ENCODE measurements around the gene SCARF2.
"Not testable (repeated sequence)": the region's sequence is repeated elsewhere in the genome, so short reads cannot be mapped to it uniquely, and the experiment has no call there.

Gene SCARF2

GRCh38 chr22:20384171-20384570 lies 53.5 kb downstream of the SCARF2 start:
- Histone ChIP-seq H3K27me3 (no peaks in the 10 kb centered on the region), H3K4me2 (no peak overlapping the region), H3K4me1 (peaks cover 0 to 8% (median 0%) of the 10 kb centered on the region in 10 experiments; a peak in 2 of 20 replicates), H3K4me3 (no peak overlapping the region), H3K36me3 (no peaks in the 10 kb centered on the region), H3K27ac (no peak overlapping the region), H3K9me3 (replicated peaks in 1 of 11) (peaks cover 2 to 4% (median 3%) of the 10 kb centered on the region in 11 experiments; a peak in 17 of 22 replicates), H3K9ac (no peak overlapping the region), H4K20me1 (no peaks in the 10 kb centered on the region)
- no peak for TF ChIP-seq Cebpa-rat (IDR thresholded peaks at IDR 0.05)

- H3K36me3 ChIP-seq: no peaks in the 10 kb centered on the region
- H3K27ac ChIP-seq: no peak overlapping the region
- H3K27me3 ChIP-seq: no peaks in the 10 kb centered on the region
- H3K4me3 ChIP-seq: no peak overlapping the region
- no peak for TF ChIP-seq Cebpa-rat (IDR thresholded peaks at IDR 0.05)
- no peak overlapping the region for H3K9ac ChIP-seq
- no peak overlapping the region for H3K4me2 ChIP-seq
- no peaks in the 10 kb centered on the region for H4K20me1 ChIP-seq
- H3K4me1 ChIP-seq: peaks cover 0 to 8% (median 0%) of the 10 kb centered on the region in 10 experiments; a peak in 4 of 20 replicates
- H3K9me3 ChIP-seq (replicated peaks in 1 of 11): no peaks in the 10 kb centered on the region
These were observed 54.1 kb downstream of the SCARF2 start for GRCh38 chr22:20383538-20383937.

GRCh38 chr22:20380486-20380885 lies 57.1 kb downstream of the SCARF2 start:
- Histone ChIP-seq H3K9me3 (replicated peaks in 1 of 11) (no peaks in the 10 kb centered on the region), H3K27me3 (no peaks in the 10 kb centered on the region), H3K36me3 (no peaks in the 10 kb centered on the region), H3K4me2 (no peak overlapping the region), H3K4me3 (no peak overlapping the region), H3K27ac (no peak overlapping the region), H3K4me1 (peaks cover 8 to 19% (median 10%) of the 10 kb centered on the region in 10 experiments; a peak in 17 of 20 replicates), H3K9ac (no peak overlapping the region), H4K20me1 (no peaks in the 10 kb centered on the region)
- no peak for TF ChIP-seq Cebpa-rat (IDR thresholded peaks at IDR 0.05)

GRCh38 chr22:20378684-20379083 lies 58.9 kb downstream of the SCARF2 start:
- not testable (repeated sequence) for H3K27me3 ChIP-seq; H3K9me3 ChIP-seq (replicated peaks in 1 of 11); H3K9ac ChIP-seq; H3K36me3 ChIP-seq; H3K4me3 ChIP-seq; H4K20me1 ChIP-seq; H3K27ac ChIP-seq
- Histone ChIP-seq H3K4me2 (peak overlapping the region in 4 of 11 experiments; percentile 27 to 57 (median 36); a peak in 3 of 22 replicates), H3K4me1 (peaks cover 8 to 26% (median 13%) of the 10 kb centered on the region in 10 experiments; a peak in 17 of 20 replicates)

GRCh38 chr22:20378110-20378509 lies 59.5 kb downstream of the SCARF2 start:
- H3K27me3 ChIP-seq: no peaks in the 10 kb centered on the region; a peak in 1 of 22 replicates
- no peaks in the 10 kb centered on the region for H4K20me1 ChIP-seq
- H3K27ac ChIP-seq: no peak overlapping the region
- no peak overlapping the region for H3K4me3 ChIP-seq
- TF ChIP-seq Cebpa-rat (IDR thresholded peaks at IDR 0.05): no peak
- H3K4me1 ChIP-seq: peaks cover 8 to 32% (median 18%) of the 10 kb centered on the region in 10 experiments; a peak in 18 of 20 replicates
- 0 out of 22 replicates have a peak overlapping the region, but pooled peaks of 1 of the 11 experiments have one; percentile 41 for H3K9ac ChIP-seq
- H3K9me3 ChIP-seq (replicated peaks in 1 of 11): 0 out of 22 replicates have a peak, but pooled peaks cover 0 to 8% (median 0%) of the 10 kb centered on the region in 11 experiments
- H3K36me3 ChIP-seq: no peaks in the 10 kb centered on the region
- H3K4me2 ChIP-seq: peak overlapping the region; percentile 21 to 61 (median 33); a peak in 19 of 22 replicates

- not testable (repeated sequence) for H4K20me1 ChIP-seq; H3K9me3 ChIP-seq (replicated peaks in 1 of 11); H3K27ac ChIP-seq; H3K9ac ChIP-seq; H3K36me3 ChIP-seq; H3K27me3 ChIP-seq; H3K4me3 ChIP-seq
- Histone ChIP-seq H3K4me1 (peaks cover 13 to 38% (median 25%) of the 10 kb centered on the region in 10 experiments; a peak in 19 of 20 replicates), H3K4me2 (0 out of 22 replicates have a peak overlapping the region, but pooled peaks of 1 of the 11 experiments have one; percentile 57)
These were observed 60.6 kb downstream of the SCARF2 start for GRCh38 chr22:20376983-20377382.

GRCh38 chr22:20376281-20376680 lies 61.3 kb downstream of the SCARF2 start:
- H3K4me3 ChIP-seq, H4K20me1 ChIP-seq: not testable (repeated sequence)

More at GRCh38 chr22:20376281-20376680, 61.3 kb downstream of the SCARF2 start:
- peaks cover 13 to 38% (median 26%) of the 10 kb centered on the region in 10 experiments; a peak in 19 of 20 replicates for H3K4me1 ChIP-seq
- not testable (repeated sequence) for H3K27me3 ChIP-seq; H3K9me3 ChIP-seq (replicated peaks in 1 of 11); H3K27ac ChIP-seq; H3K36me3 ChIP-seq; H3K9ac ChIP-seq
- H3K4me2 ChIP-seq: peak overlapping the region in 2 of 11 experiments; percentile 20 to 25; a peak in 1 of 22 replicates
